ENCODE measurements around the gene TEX22.
A peak's percentile ranks its signal among the peaks of the same experiment; 100 is the strongest.
"Not testable (repeated sequence)": the region's sequence is repeated elsewhere in the genome, so short reads cannot be mapped to it uniquely, and the experiment has no call there.

TEX22 gene, protein sequence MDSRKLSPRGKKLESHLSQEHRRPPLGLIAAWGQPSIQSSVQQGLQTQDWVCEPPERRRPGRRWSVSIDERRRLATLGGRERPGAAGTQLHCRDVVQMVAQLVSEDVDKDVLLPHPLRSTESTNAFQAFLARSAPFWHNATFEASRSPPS

GRCh38 chr14:105398044-105398725, at the start of gene TEX22:
Gene TEX22 (plus strand): TSS chr14:105398538. CDS start chr14:105399341, 803 bp downstream.
- DNase-seq, result peak; percentile 62

DNA sequence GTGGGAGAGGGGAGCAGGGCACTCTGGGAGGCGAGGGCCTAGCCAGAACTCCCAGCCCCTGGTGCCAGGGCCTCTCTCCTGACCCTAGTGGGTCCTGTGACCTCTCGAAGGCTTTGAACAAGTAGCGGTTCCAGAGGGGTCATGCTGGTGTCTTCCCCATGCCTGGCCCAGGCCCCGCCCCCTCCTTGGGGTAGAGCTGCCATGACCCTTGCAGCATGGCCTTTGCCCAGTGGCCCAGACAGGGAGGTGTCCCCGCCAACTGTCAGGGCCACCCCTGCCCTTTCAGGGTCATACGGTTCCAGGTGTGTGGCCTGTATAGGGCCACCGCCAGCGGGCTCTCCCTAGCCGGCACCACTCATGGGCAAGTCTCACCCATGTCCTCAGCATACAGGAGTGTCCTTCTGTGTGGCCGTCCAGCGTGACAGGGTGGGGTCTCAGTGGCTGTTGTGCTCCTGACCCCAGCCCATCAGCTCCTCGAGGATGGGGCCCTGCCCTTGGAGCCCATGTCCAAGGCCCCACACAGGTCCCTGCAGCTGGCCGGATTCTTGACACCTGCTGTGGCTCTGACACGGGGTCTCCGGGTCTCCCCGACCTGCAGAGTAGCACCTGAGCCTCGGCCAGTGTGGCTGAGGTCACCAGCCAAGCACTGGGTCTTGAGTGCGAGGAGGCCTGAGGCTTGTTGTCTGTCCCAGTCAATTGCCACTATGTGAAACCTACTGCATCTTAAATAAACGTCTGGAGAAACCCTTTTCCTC, 49.2 kb upstream of the TEX22 start:
- DNase-seq, result no peak

- DNase-seq, result no peak
Measured at GRCh38 chr14:105349992-105350391, 48.3 kb upstream of the TEX22 start.

GRCh38 chr14:105350450-105351244, 47.7 kb upstream of the TEX22 start:
- DNase-seq, result no peak

- no peak for DNase-seq
Measured at GRCh38 chr14:105351410-105351809, 46.9 kb upstream of the TEX22 start.

GRCh38 chr14:105351920-105352851, 46.2 kb upstream of the TEX22 start:
- peak; percentile 65 for DNase-seq

DNA sequence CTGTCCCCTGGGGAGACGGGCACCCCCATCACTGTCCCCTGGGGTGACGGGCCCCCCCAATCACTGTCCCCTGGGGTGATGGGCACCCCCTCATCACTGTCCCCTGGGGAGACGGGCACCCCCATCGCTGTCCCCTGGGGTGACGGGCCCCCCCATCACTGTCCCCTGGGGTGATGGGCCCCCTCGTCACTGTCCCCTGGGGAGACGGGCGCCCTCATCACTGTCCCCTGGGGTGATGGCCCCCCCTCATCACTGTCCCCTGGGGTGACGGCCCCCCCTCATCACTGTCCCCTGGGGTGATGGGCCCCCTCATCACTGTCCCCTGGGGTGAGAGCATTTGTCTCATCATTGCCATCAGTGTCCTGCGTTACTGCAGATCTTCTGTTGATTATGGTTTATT, 45.2 kb upstream of the TEX22 start:
- DNase-seq, result no peak

- no peak for DNase-seq
Measured at GRCh38 chr14:105354541-105354940, 43.8 kb upstream of the TEX22 start.

- no peak for DNase-seq
Measured at GRCh38 chr14:105355049-105355575, 43.2 kb upstream of the TEX22 start.

DNA sequence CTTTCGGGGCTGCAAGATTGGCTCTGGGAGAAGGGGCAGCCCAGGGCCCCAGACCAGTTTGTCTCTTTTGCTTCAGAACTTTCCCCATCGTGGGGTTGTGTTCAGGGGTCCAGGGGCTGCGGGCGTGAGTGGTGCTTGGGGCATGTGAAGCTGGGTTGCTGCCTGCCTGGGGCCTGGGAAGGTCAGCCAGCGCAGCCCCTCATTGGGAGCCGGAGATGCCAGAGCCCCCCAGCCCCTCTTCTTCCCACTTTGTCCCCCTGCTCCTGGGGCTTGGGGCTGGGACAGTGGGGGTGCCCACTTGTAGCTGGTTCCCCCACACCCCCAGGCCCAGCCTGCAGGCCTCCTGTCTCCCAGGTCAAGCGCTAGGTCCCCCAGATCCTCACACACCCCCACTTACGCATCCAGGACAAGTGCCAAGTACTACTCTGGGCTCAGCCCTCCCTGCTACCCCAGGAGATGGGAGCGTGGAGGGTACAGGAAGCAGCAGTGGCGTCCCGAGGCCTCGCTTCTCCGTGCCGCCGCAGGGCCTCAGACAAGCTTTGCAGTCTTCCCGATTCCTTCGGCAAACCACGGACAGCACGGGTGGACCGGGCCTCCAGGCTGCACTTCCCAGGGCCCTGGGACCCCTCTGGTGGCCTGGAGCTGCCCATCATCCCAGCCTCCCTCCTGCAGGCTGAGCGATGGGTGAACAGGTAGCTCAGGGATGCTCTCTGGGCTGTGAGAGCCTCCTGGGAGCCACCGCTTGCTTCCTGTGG, 42.3 kb upstream of the TEX22 start:
- DNase-seq, result no peak

DNA sequence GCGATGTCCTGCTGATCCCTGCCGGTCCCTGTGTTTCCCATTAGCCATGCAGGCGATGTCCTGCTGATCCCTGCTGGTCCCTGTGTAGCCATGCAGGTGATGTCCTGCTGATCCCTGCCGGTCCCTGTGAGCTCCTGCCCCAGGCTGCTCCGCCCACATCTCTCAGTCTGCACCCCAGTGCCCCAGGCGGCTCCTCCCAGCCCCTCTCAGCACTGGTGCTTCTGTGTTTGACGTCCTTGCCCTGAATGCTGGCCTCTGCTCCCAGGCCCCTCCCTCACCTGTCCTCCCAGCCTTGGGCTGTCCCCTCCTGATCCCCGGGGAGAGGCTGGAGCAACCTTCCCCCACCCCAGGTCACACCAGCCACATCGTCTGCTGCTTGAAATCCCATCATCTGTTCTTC, 41.4 kb upstream of the TEX22 start:
- no peak for DNase-seq

GRCh38 chr14:105357626-105358025, 40.7 kb upstream of the TEX22 start:
- no peak for DNase-seq

DNA sequence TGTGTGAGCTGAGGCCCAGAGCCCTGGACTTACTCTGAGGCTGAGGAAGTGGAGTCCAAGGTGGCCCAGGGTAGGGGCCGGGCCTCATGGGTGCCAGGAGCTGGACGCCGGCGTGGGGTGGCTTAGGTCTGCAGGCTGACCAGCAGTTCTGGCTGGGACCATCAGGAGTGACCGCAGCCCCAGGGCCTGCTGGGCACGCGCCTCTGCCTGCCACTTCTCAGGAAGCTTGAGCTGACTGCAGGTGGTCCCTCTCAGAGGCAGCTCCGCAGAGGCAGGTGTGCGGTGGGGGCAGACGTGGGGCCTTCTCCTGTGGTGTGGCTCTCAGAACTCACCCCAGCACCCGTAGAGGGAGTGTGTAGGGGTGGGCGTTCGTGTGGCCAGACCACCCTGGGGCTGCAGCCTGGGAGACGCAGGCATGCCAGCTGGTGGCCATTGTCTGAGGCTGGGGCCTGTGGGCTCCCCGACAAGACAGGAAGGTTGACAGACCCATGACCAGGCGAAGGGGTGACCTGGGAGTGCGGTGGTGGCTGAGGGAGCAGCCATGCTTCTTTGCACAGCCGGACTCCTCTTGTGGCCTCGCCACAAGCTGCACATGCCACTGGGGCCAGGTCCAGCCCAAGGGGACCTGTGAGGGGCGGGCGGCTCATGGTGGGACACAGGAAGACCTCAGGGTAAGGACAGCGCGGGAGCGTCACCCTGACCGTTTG, 40.0 kb upstream of the TEX22 start:
- no peak for DNase-seq

DNA sequence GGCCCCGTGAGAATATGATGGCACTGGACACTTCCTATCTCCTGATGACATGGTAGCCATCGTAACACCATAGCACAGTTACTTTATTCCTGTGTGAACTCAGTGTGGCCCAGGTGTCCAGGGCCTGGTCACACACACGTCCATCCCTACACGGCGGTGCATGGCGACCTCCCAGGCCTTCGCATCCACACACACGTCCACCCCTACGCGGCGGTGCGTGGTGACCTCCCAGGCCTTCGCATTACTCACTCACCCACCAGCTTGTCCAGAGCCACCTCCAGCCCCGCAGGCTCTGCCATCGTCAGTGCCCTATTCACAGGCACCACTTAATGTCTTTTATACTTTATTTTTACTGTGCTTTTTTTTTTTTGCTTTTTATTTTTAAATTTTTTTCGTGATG, 39.4 kb upstream of the TEX22 start:
- no peak for DNase-seq

DNA sequence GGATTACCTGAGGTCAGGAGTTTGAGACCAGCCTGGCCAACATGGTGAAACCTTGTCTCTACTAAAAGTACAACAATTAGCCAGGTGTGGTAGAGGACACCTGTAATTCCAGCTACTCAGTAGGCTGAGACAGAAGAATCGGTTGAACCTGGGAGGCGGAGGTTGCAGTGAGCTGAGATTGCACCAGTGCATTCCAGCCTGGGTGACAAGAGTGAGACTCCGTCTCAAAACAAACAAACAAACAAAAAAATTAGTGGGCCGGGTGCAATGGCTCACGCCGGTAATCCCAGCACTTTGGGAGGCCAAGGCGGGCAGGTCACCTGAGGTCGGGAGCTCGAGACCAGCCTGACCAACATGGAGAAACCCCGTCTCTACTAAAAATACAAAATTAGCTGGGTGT, 36.9 kb upstream of the TEX22 start:
- DNase-seq, result not testable (repeated sequence)

- DNase-seq, result no peak
Measured at GRCh38 chr14:105363847-105364708, 34.3 kb upstream of the TEX22 start.

- no peak for DNase-seq
Measured at GRCh38 chr14:105365101-105365500, 33.2 kb upstream of the TEX22 start.

DNA sequence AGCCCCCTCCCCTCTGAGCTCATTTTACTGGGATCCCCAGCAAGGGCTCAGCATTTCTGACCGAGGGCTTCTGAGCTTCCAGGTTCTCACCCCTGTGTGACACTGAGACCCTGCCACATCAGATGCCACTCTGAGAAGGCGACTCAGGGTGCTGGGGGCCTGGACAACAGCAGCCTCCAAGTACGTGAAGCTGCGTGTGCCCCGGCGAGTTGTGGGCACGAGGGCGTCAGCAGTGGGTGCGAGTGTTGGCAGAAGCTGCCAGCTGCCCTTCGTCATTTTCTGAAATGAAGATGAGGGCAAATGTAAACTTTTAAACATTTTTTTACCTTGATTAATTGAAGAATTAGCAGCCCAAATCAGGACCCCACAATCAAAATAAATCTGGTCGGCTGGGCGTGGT, 32.7 kb upstream of the TEX22 start:
- no peak for DNase-seq

DNA sequence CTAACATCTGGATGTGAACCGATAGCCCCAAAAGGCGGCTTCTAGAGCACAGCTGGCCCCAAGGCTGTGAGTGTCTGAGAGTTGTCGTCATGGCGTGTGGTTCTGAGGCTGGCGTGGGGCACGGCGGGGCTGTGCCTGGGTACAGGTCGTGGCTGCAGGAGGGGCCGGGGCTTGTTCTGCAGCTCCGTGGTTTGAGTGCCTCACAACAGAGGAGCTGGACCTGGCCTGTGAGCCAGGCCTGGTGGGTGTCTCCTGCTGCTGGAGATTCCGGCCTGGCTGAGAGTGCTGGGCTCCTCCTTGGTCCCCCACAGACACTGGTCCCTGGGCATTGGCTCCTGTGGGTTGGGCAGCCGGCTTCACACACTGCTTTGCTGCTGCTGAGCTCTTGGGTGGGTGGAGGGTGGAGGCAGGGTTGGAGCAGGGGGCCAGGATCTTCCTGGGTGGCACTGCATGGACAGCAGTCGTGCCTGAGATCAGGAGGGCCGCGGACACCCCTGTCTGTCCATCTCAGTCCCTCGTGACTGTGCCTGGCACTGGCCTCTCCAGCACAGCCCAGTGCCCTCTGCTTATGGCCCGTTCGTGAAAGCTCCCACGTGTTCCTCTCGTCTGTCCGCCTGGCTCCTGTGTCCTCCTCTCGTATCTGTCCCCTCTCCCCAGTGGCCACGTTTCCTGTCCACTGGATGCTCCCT, 31.8 kb upstream of the TEX22 start:
- DNase-seq, result no peak
